IMR-90 (cell line): ENCODE results near the gene OR10H3. TPM values are rescaled to one million over a fixed set of nuclear protein-coding genes. Genes with fewer than 3 reads are reported as not detected.

ENCODE experiments used
- ATAC-seq: fragments of 200-7000 bp; cut with Tn5 transposase; 2 replicates; pipeline ENCODE4 v1.9.1; 2020; ENCODE audit warnings: low read depth, mild to moderate bottlenecking, moderate library complexity
- BruUV-seq: library from RNA; stranded (reverse); fragments of 400-500 nt; replicated peaks from 2 replicates; lab custom pipeline; 2021; lab: Mats Ljungman, UMichigan
- CTCF ChIA-PET: fragments of 300-600 bp; formaldehyde crosslinking; extraction: SDS; loops from one replicate; lab custom pipeline; 2021; ENCODE audit warnings: antibody characterized with exemption; lab: Yijun Ruan, JAX
- POLR2A ChIA-PET: fragments of 300-600 bp; sonication (Branson Sonifier 250); formaldehyde crosslinking; loops from one replicate; lab custom pipeline; 2022; ENCODE audit warnings: antibody characterized with exemption; ENCODE audit not compliant: unreplicated experiment; lab: Charles Lee
- DNase-seq: peaks from one replicate; pipeline ENCODE4 v3.0.0; 2013
- H2AFZ ChIP-seq: replicated peaks from 2 replicates; pipeline ENCODE3; 2013; ENCODE audit warnings: low read length, mild to moderate bottlenecking; ENCODE audit not compliant: poor library complexity
- H2AK5ac ChIP-seq: 2 replicates; pipeline ENCODE4 v1.6.1; 2013; ENCODE audit warnings: low read depth, low read length, inconsistent platforms
- H2AK9ac ChIP-seq: replicated peaks from 2 replicates; pipeline ENCODE3; 2013; ENCODE audit warnings: mild to moderate bottlenecking, low read depth, low read length, moderate library complexity; ENCODE audit not compliant: poor library complexity
- H2BK120ac ChIP-seq: 2 replicates; pipeline ENCODE4 v1.6.1; 2013; ENCODE audit warnings: low read depth, low read length, inconsistent platforms
- H2BK15ac ChIP-seq: 3 replicates; pipeline ENCODE4 v1.6.1; 2013; ENCODE audit warnings: low read depth, low read length, inconsistent platforms
- H2BK20ac ChIP-seq: 2 replicates; pipeline ENCODE4 v1.6.1; 2013; ENCODE audit warnings: low read depth, mild to moderate bottlenecking, inconsistent platforms, low read length, moderate library complexity
- H2BK5ac ChIP-seq: 2 replicates; pipeline ENCODE4 v1.6.1; 2013; ENCODE audit warnings: mild to moderate bottlenecking, low read depth, low read length, inconsistent platforms; ENCODE audit not compliant: poor library complexity, severe bottlenecking
- H3K14ac ChIP-seq: replicated peaks from 2 replicates; pipeline ENCODE4 v1.6.1; 2013; ENCODE audit warnings: low read depth, low read length, inconsistent platforms
- H3K18ac ChIP-seq: 2 replicates; pipeline ENCODE4 v1.6.1; 2013; ENCODE audit warnings: low read depth, low read length, control low read depth
- H3K23ac ChIP-seq: 2 replicates; pipeline ENCODE4 v1.6.1; 2013; ENCODE audit warnings: low read depth, low read length, inconsistent platforms
- H3K27ac ChIP-seq: 2 replicates; pipeline ENCODE4 v1.5.1; 2013; ENCODE audit warnings: mild to moderate bottlenecking, control low read depth, low read length; ENCODE audit not compliant: insufficient read depth
- H3K27me3 ChIP-seq: 2 replicates; pipeline ENCODE4 v1.6.1; 2013; ENCODE audit warnings: low read length; ENCODE audit not compliant: control insufficient read depth, insufficient read depth
- H3K36me3 ChIP-seq: 2 replicates; pipeline ENCODE4 v1.6.1; 2013; ENCODE audit warnings: low read length, mixed read lengths; ENCODE audit not compliant: control insufficient read depth, insufficient read depth
- H3K4ac ChIP-seq: 2 replicates; pipeline ENCODE4 v1.6.1; 2013; ENCODE audit warnings: low read depth, low read length, inconsistent platforms
- H3K4me1 ChIP-seq: 2 replicates; pipeline ENCODE4 v1.6.1; 2013; ENCODE audit warnings: low read length, mixed read lengths; ENCODE audit not compliant: control insufficient read depth, insufficient read depth
- H3K4me2 ChIP-seq: 2 replicates; pipeline ENCODE4 v1.6.1; 2013; ENCODE audit warnings: low read depth, mild to moderate bottlenecking, control low read depth, low read length, moderate library complexity
- H3K4me3 ChIP-seq: 2 replicates; pipeline ENCODE4 v1.5.1; 2013; ENCODE audit warnings: low read depth, mild to moderate bottlenecking, control low read depth, low read length, moderate library complexity; ENCODE audit not compliant: insufficient read depth
- H3K56ac ChIP-seq: 2 replicates; pipeline ENCODE4 v1.6.1; 2013; ENCODE audit warnings: low read length, inconsistent platforms; ENCODE audit not compliant: insufficient read depth; ENCODE audit errors: extremely low read depth
- H3K79me1 ChIP-seq, 2 experiments: 2 replicates each; pipeline ENCODE4 v1.6.1; 2013; ENCODE audit warnings: low read length in 2 of 2, inconsistent platforms in 1 of 2, low read depth in 1 of 2
- H3K9ac ChIP-seq: 2 replicates; pipeline ENCODE4 v1.6.1; 2013; ENCODE audit warnings: low read depth, low read length, control low read depth
- H3K9me1 ChIP-seq: 2 replicates; pipeline ENCODE4 v1.6.1; 2013; ENCODE audit warnings: low read length, inconsistent platforms; ENCODE audit not compliant: insufficient read depth
- H3K9me3 ChIP-seq: 2 replicates; pipeline ENCODE4 v1.6.1; 2013; ENCODE audit warnings: low read length; ENCODE audit not compliant: control insufficient read depth, insufficient read depth
- H4K20me1 ChIP-seq: 2 replicates; pipeline ENCODE4 v1.6.1; 2013; ENCODE audit warnings: low read length, inconsistent platforms; ENCODE audit not compliant: insufficient read depth
- H4K5ac ChIP-seq: 2 replicates; pipeline ENCODE4 v1.6.1; 2013; ENCODE audit warnings: mild to moderate bottlenecking, low read depth, low read length, control low read depth
- H4K8ac ChIP-seq, 2 experiments: 2 replicates each; pipeline ENCODE4 v1.6.1; 2013; ENCODE audit warnings: low read depth in 2 of 2, low read length in 2 of 2, control low read depth in 1 of 2, inconsistent platforms in 1 of 2
- H4K91ac ChIP-seq: 2 replicates; pipeline ENCODE4 v1.6.1; 2013; ENCODE audit warnings: low read depth, low read length, inconsistent platforms; ENCODE audit not compliant: insufficient read depth
- BHLHE40 ChIP-seq: fragments of 150-350 bp; IDR thresholded peaks from 2 replicates; pipeline ENCODE4 v1.6.1; 2016; ENCODE audit warnings: mild to moderate bottlenecking, low read depth, low read length
- CEBPB ChIP-seq: IDR thresholded peaks from 2 replicates; pipeline ENCODE4 v1.6.1; 2012; ENCODE audit warnings: low read depth, low read length, improper control_type of control experiment
- FOS ChIP-seq: fragments of 150-350 bp; IDR thresholded peaks from 2 replicates; pipeline ENCODE4 v1.6.1; 2016; ENCODE audit warnings: low read depth, low read length
- MAFK ChIP-seq: IDR thresholded peaks from 2 replicates; pipeline ENCODE4 v1.6.1; 2012; ENCODE audit warnings: low read depth, low read length, improper control_type of control experiment
- MAZ ChIP-seq: IDR thresholded peaks from 2 replicates; pipeline ENCODE4 v1.6.1; 2012; ENCODE audit warnings: low read depth, mild to moderate bottlenecking, low read length, improper control_type of control experiment, moderate library complexity, borderline replicate concordance
- MXI1 ChIP-seq: IDR thresholded peaks from 2 replicates; pipeline ENCODE4 v1.6.1; 2012; ENCODE audit warnings: low read depth, mild to moderate bottlenecking, low read length, moderate library complexity, borderline replicate concordance
- NFE2L2 ChIP-seq: fragments of 150-350 bp; IDR thresholded peaks from 2 replicates; pipeline ENCODE4 v1.6.1; 2016; ENCODE audit warnings: low read depth, mild to moderate bottlenecking, low read length
- POLR2A ChIP-seq: IDR thresholded peaks from 2 replicates; pipeline ENCODE4 v1.6.1; 2012; ENCODE audit warnings: mild to moderate bottlenecking, low read depth, low read length
- RAD21 ChIP-seq: IDR thresholded peaks from 2 replicates; pipeline ENCODE4 v1.6.1; 2012; ENCODE audit warnings: low read length, improper control_type of control experiment
- RCOR1 ChIP-seq: IDR thresholded peaks from 2 replicates; pipeline ENCODE4 v1.6.1; 2012; ENCODE audit warnings: mild to moderate bottlenecking, low read length, improper control_type of control experiment; ENCODE audit not compliant: insufficient replicate concordance
- RFX5 ChIP-seq: IDR thresholded peaks from 2 replicates; pipeline ENCODE4 v1.8.0; 2012; ENCODE audit warnings: low read depth, mild to moderate bottlenecking, low read length, moderate library complexity
- SMC3 ChIP-seq: fragments of 150-350 bp; IDR thresholded peaks from 2 replicates; pipeline ENCODE4 v1.6.1; 2016; ENCODE audit warnings: low read depth, mild to moderate bottlenecking, antibody characterized with exemption, low read length, moderate library complexity
- WGBS, 2 experiments: methylation state at CpG; one replicate each; pipeline versions ENCODE4 v1.1.5 to v1.1.7; 2013; ENCODE audit warnings: missing lambda C conversion rate in 2 of 2; ENCODE audit not compliant: insufficient read length in 1 of 2; ENCODE audit errors: extremely low coverage in 2 of 2; 5-methylcytosine and 5-hydroxymethylcytosine counted together
- dilution Hi-C: fragments of 300-500 bp; cut with HindIII; formaldehyde crosslinking; loops from one replicate; pipeline ENCODE4 v1.14.3; 2018; ENCODE audit warnings: low sequenced_read_pairs; ENCODE audit not compliant: unreplicated experiment
- in situ Hi-C: fragments of 300-500 bp; cut with MboI; formaldehyde crosslinking; loops from 3 replicates; pipeline ENCODE4 v1.14.3; 2019; ENCODE audit warnings: low sequenced_read_pairs, inconsistent platforms, mixed read lengths
- intact Hi-C: fragments of 100-400 bp; cut with micrococcal nuclease; formaldehyde crosslinking; loops from 2 replicates; pipeline ENCODE4 v1.10.0; 2022
- polyA plus RNA-seq, 3 experiments: library from polyadenylated mRNA; depleted of rRNA; stranded (reverse); fragments of >200 nt; gene quantifications; 2 replicates each; pipeline ENCODE4 v1.2.3, GENCODE V29; 2012; ENCODE audit warnings: low replicate concordance in 1 of 3
- total RNA-seq: library from RNA; depleted of rRNA; stranded (reverse); fragments of >200 nt; gene quantifications from 2 replicates; pipeline ENCODE4 v1.2.3, GENCODE V29; 2012
- TF ChIP-seq, protein P1 (sequence below): fragments of 150-350 bp; IDR thresholded peaks from 2 replicates; pipeline ENCODE4 v1.6.1; 2016; ENCODE audit warnings: low read depth, mild to moderate bottlenecking, low read length, moderate library complexity, borderline replicate concordance
- TF ChIP-seq, protein P2 (sequence below): conservative IDR thresholded peaks from 2 replicates; pipeline ENCODE4 v1.5.1; 2012; ENCODE audit warnings: mild to moderate bottlenecking, low read depth, low read length, improper control_type of control experiment
- TF ChIP-seq, protein P3 (sequence below): fragments of 150-350 bp; IDR thresholded peaks from 2 replicates; pipeline ENCODE4 v1.6.1; 2017; ENCODE audit warnings: mild to moderate bottlenecking, antibody characterized with exemption, low read length, low read depth

The OR10H3 gene
- total and polyA plus RNA-seq, 2 of the 4 experiments (the other 2 are of a cell fraction): not detected

DNA sequence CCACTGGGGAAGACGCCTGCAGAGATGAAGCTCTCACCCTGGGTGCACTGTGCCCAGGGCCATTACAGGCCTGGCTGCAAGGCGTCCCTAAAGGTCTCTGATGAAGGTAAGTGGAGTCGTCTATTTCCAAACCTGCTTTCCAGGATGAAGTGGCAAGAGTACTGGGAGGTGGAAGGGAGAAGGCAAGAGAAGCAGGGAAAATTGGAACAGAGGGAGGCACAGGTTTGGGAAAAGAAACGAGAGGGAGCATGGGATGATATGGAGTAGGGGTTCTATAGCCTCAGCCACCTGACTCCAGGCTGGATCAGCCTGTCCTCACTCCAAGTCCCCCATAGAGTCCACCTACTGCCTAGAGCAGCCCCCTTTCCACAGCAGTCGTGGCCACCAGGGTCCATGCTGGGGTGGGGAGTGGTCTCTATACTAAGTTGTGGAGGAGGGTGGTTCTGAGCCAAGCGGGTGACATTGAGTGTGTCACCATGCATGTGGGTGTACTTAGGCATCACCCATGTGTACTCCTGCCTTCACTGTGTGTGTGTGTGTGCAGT, 49.9 kb downstream of the OR10H3 start, which contains the start of gene OR10H5:
TSS of gene OR10H5 (plus strand) at position 51 of the 545 bp plus-strand sequence. CDS start 6,388 bp downstream, outside the sequence.
- H3K9me3 ChIP-seq: peaks cover 22% of the 10 kb centered on the region
- dilution Hi-C loops (no loop called here), in situ Hi-C loops (no loop called here), intact Hi-C loops (no loop called here)
- WGBS, 2 experiments: 10% methylated on average over 2 of the region's 6 CpGs; no CpG with 5 or more reads in 1 of the 2 experiments
- no peak within 1 kb of the TSS for H4K5ac ChIP-seq
- H3K23ac ChIP-seq: no peak within 1 kb of the TSS
- H2BK5ac ChIP-seq: no peak within 1 kb of the TSS
- H4K8ac ChIP-seq: no peak within 1 kb of the TSS
- H3K36me3 ChIP-seq: no peaks in the 10 kb centered on the region
- ATAC-seq (no peak), DNase-seq (no peak)
- H2BK20ac ChIP-seq: no peak within 1 kb of the TSS
- H3K9ac ChIP-seq: no peak within 1 kb of the TSS
- H3K4me3 ChIP-seq: no peak within 1 kb of the TSS
- no peak within 1 kb of the TSS for H2BK120ac ChIP-seq
- H4K91ac ChIP-seq: no peak within 1 kb of the TSS
- no peaks in the 10 kb centered on the region for H3K9me1 ChIP-seq
- no peak within 1 kb of the TSS for H3K14ac ChIP-seq
- H2AK5ac ChIP-seq: no peak within 1 kb of the TSS
- H2AFZ ChIP-seq: no peak within 1 kb of the TSS
- no peak within 1 kb of the TSS for H3K56ac ChIP-seq
- H4K20me1 ChIP-seq: no peaks in the 10 kb centered on the region
- ChIA-PET POLR2A (no interaction called here), CTCF (no interaction called here)
- no peak within 1 kb of the TSS for H2AK9ac ChIP-seq
- H3K4me2 ChIP-seq: no peak within 1 kb of the TSS
- H3K4ac ChIP-seq: no peak within 1 kb of the TSS
- H3K4me1 ChIP-seq: no peaks in the 10 kb centered on the region
- BruUV-seq: no TSS peak
- H2BK15ac ChIP-seq: no peak within 1 kb of the TSS
- no peak within 1 kb of the TSS for H3K27ac ChIP-seq
- no peaks in the 10 kb centered on the region for H3K79me1 ChIP-seq
- H3K27me3 ChIP-seq: no peaks in the 10 kb centered on the region
- no peak within 1 kb of the TSS for H3K18ac ChIP-seq
- TF ChIP-seq MXI1 (no peak), NFE2L2 (no peak), BHLHE40 (no peak), SMC3 (no peak), CEBPB (no peak), MAFK (no peak), RFX5 (no peak), POLR2A (no peak), RCOR1 (no peak), FOS (no peak), RAD21 (no peak), MAZ (no peak)
- TF ChIP-seq, protein P1, sequence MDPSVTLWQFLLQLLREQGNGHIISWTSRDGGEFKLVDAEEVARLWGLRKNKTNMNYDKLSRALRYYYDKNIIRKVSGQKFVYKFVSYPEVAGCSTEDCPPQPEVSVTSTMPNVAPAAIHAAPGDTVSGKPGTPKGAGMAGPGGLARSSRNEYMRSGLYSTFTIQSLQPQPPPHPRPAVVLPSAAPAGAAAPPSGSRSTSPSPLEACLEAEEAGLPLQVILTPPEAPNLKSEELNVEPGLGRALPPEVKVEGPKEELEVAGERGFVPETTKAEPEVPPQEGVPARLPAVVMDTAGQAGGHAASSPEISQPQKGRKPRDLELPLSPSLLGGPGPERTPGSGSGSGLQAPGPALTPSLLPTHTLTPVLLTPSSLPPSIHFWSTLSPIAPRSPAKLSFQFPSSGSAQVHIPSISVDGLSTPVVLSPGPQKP: no peak
- TF ChIP-seq, protein P2, sequence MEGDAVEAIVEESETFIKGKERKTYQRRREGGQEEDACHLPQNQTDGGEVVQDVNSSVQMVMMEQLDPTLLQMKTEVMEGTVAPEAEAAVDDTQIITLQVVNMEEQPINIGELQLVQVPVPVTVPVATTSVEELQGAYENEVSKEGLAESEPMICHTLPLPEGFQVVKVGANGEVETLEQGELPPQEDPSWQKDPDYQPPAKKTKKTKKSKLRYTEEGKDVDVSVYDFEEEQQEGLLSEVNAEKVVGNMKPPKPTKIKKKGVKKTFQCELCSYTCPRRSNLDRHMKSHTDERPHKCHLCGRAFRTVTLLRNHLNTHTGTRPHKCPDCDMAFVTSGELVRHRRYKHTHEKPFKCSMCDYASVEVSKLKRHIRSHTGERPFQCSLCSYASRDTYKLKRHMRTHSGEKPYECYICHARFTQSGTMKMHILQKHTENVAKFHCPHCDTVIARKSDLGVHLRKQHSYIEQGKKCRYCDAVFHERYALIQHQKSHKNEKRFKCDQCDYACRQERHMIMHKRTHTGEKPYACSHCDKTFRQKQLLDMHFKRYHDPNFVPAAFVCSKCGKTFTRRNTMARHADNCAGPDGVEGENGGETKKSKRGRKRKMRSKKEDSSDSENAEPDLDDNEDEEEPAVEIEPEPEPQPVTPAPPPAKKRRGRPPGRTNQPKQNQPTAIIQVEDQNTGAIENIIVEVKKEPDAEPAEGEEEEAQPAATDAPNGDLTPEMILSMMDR: no peak
- TF ChIP-seq, protein P3, sequence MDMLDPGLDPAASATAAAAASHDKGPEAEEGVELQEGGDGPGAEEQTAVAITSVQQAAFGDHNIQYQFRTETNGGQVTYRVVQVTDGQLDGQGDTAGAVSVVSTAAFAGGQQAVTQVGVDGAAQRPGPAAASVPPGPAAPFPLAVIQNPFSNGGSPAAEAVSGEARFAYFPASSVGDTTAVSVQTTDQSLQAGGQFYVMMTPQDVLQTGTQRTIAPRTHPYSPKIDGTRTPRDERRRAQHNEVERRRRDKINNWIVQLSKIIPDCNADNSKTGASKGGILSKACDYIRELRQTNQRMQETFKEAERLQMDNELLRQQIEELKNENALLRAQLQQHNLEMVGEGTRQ: no peak
